BE2C (cell line): Measurements from ENCODE around the gene RHPN2.
"Not testable (repeated sequence)": the region's sequence is repeated elsewhere in the genome, so short reads cannot be mapped to it uniquely, and the experiment has no call there.

Source experiments
- DNase-seq: peaks from one replicate; pipeline ENCODE4 v3.0.0-alpha.2; 2020
- H3K27me3 ChIP-seq: fragments of 250-450 bp; sonication (Bioruptor Pico); 2 replicates; pipeline ENCODE4 v1.5.1; 2020; ENCODE audit warnings: mild to moderate bottlenecking
- H3K36me3 ChIP-seq: fragments of 250-450 bp; sonication (Bioruptor Pico); 2 replicates; pipeline ENCODE4 v1.5.1; 2020; ENCODE audit warnings: mild to moderate bottlenecking
- H3K4me1 ChIP-seq: fragments of 250-450 bp; sonication (Bioruptor Pico); 2 replicates; pipeline ENCODE4 v1.5.1; 2020
- H3K4me3 ChIP-seq: 2 replicates; pipeline ENCODE4 v1.5.1; 2011; ENCODE audit warnings: low read depth, low read length
- H3K9me3 ChIP-seq: fragments of 250-450 bp; sonication (Bioruptor Pico); 2 replicates; pipeline ENCODE4 v1.5.1; 2020
- CTCF ChIP-seq: IDR thresholded peaks from 2 replicates; pipeline ENCODE4 v1.5.1; 2012; ENCODE audit warnings: mild to moderate bottlenecking, low read depth, low read length

Gene RHPN2

GRCh38 chr19:32997716-32998355 is 66.9 kb downstream of the RHPN2 start:
- Histone ChIP-seq H3K27me3 (no peaks in the 10 kb centered on the region), H3K36me3 (no peaks in the 10 kb centered on the region), H3K4me1 (no peaks in the 10 kb centered on the region), H3K4me3 (no peak overlapping the region), H3K9me3 (no peaks in the 10 kb centered on the region)
- DNase-seq, result no peak
- no peak for TF ChIP-seq CTCF

DNA sequence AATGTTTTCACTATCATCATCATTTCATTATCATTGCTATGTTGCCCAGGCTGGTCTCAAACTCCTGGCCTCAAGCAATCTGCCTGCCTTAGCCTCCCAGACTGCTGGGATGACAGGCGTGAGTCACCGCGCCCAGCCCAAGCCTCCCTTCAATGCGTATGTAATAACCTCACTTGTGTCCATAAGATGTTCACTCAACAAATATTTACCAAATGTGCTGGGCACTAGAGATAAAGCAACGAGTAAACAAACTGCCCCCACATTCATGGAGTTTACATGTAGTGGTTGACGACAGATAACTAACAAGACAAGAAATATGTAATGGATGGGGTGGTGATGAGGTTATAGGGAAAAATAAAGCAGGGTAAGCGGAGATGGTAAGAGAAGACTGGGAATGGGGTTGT is 67.6 kb downstream of the RHPN2 start:
- not testable (repeated sequence) for DNase-seq

GRCh38 chr19:32995966-32996365 is 68.7 kb downstream of the RHPN2 start:
- H3K27me3 ChIP-seq, DNase-seq, H3K4me1 ChIP-seq, H3K36me3 ChIP-seq, H3K4me3 ChIP-seq, H3K9me3 ChIP-seq: not testable (repeated sequence)

More for the DNA sequence above, 67.6 kb downstream of the RHPN2 start:
- not testable (repeated sequence) for H3K36me3 ChIP-seq, H3K4me1 ChIP-seq, H3K27me3 ChIP-seq, H3K4me3 ChIP-seq, H3K9me3 ChIP-seq

GRCh38 chr19:32988724-32989123 is 76.0 kb downstream of the RHPN2 start:
- Histone ChIP-seq H3K4me3 (no peak overlapping the region), H3K4me1 (no peaks in the 10 kb centered on the region), H3K9me3 (no peaks in the 10 kb centered on the region), H3K36me3 (no peaks in the 10 kb centered on the region), H3K27me3 (no peaks in the 10 kb centered on the region)
- TF ChIP-seq CTCF, result no peak
- no peak for DNase-seq

DNA sequence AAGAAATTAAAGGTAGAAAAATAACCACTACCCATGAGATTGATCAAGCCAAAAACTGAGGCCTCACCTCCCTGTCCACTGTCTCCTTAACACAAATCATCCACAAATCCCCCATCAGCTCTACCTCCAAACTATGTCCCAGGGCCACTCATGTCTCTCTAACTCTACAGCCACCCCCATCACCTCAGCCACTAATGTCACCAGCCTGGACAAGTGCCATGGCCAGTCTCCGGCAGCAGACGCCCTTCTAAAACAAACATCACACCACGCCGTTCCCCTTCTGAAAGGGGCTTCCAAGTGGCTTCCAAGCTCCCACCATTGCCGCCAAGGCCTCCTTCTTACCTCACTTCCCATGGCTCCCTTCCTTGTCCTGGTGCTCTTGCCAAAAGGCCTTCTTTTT is 76.4 kb downstream of the RHPN2 start:
- DNase-seq, H3K36me3 ChIP-seq, H3K4me1 ChIP-seq, H3K4me3 ChIP-seq, H3K27me3 ChIP-seq, H3K9me3 ChIP-seq: not testable (repeated sequence)

DNA sequence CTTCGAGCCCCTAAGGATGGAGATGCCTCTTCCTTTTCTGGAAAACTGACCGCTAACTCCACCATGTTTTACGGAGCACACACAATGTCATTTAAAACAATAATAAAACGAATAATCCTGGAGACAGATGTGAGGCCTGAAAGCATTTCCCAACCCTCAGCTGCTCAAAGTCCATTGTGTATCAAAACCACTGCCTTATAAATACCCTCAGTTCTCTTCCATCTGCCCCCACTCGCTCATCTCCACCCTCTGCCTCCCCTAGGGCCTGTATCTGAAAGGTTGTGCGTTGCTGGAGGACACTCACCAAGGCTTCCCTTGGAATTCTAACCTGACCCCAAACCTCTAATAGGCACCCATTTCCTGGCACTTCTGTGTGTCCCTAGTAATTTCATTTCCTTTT is 82.2 kb downstream of the RHPN2 start:
- not testable (repeated sequence) for DNase-seq, H3K27me3 ChIP-seq, H3K4me1 ChIP-seq, H3K4me3 ChIP-seq, H3K9me3 ChIP-seq, H3K36me3 ChIP-seq

GRCh38 chr19:32979807-32980206 is 84.9 kb downstream of the RHPN2 start:
- H3K36me3 ChIP-seq, H3K27me3 ChIP-seq, H3K4me1 ChIP-seq, DNase-seq, H3K4me3 ChIP-seq, H3K9me3 ChIP-seq: not testable (repeated sequence)

DNA sequence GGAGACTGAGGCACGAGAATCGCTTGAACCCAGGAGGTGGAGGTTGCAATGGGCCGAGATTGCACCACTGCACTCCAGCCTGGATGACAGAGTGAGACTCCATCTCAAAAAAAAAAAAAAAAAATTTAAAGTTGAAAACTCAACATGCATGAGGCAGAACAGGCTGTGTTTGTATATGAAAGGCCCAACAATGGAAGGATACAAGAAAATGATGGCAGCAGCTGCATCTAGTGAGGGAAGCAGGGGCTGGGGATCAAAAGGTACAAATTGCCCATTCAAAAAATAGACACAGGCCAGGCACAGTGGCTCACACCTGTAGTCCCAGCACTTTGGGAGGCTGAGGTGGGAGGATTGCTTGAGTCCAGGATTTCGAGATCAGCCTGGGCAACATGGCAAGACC is 86.9 kb downstream of the RHPN2 start:
- DNase-seq, H3K4me1 ChIP-seq, H3K36me3 ChIP-seq, H3K27me3 ChIP-seq, H3K4me3 ChIP-seq, H3K9me3 ChIP-seq: not testable (repeated sequence)

- H3K4me3 ChIP-seq, result no peak overlapping the region
- H3K4me1 ChIP-seq, result no peaks in the 10 kb centered on the region
- no peak for DNase-seq
- TF ChIP-seq CTCF, result no peak
- 0 out of 2 replicates have a peak, but pooled peaks cover 2% of the 10 kb centered on the region for H3K36me3 ChIP-seq
- no peaks in the 10 kb centered on the region for H3K9me3 ChIP-seq
- H3K27me3 ChIP-seq, result no peaks in the 10 kb centered on the region
Measured at GRCh38 chr19:32977280-32977679, 87.4 kb downstream of the RHPN2 start.
